GM21423 (cell line): ENCODE data around the gene SCUBE1.

Source experiments
- ATAC-seq: cut with Tn5 transposase; IDR thresholded peaks from one replicate; pipeline ENCODE4 v1.9.1; 2021; ENCODE audit warnings: mild to moderate bottlenecking, moderate library complexity; ENCODE audit not compliant: unreplicated experiment

The SCUBE1 gene

DNA sequence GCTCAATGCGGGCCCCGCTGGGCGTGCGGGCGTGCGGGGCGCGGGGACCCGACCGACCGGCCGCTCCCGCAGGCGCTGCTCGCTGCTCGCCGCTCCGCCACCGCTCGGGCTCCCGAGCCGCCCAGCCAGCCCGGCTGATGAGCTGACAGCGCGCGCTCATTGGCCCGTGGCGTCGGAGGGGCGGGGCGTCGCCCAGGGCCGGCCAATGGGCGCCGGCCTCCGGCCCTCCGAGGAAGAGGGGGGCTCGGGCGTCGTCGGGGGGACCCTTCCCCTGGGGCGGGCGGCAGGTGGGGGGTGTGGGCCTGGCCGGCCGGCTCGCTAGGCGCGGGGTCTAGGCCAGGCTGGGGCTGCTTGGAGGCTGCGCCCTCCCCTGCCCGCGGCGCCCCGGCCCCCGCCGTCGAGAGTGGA, at the start of gene SCUBE1:
SCUBE1 (minus strand) TSS at position 111 of the 408 bp plus-strand sequence. CDS start 111 bp downstream, outside the sequence.
- ATAC-seq = no peak

DNA sequence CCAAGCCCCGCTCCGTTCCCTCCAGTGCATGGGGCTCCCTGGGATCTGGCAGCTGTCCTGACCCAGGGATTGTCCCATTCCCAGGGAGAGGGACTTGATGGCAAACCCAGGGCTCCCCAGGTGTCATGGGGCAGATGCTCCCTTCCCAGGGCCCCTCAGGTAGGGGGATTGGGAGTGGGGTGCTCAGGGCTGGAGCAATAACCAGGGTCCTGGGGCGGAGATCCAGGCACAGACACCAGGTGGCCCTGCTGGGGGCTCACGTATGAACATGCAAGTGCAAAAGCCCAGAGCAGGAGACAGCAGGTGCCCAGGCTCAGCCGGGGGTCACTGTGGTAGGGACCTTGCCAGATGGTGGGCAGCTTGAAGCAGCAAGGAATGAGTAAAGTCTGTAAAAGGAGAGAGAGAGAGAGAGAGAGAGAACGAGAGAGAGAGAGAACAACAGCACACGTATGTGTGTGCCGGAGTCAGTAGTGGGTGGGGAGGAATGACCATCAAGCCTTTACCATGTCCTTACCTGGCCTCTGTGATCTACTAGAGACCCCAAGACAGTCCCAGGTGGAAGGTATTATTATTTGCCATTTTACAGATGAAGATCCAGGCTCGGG, 49.3 kb upstream of the SCUBE1 start:
- no peak for ATAC-seq

DNA sequence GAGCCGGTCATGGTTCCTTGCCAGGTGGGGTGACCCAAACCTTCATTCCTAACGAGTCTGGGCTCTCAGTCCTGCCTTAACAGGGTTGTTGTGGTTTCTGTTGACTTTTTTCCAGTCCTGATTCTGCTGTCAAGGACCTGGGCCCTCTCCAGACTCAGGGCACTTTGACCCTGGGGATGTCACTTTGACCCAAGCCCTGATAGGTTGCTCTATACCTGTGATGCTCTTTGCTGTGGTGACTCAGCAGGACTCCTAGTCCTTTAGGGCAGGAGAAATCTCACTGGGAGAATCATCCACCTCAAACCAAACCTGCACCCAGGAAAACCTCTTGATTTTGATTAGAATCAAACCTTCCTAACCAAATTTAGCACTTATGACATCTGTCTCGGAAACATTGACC, 48.1 kb upstream of the SCUBE1 start:
- no peak for ATAC-seq

DNA sequence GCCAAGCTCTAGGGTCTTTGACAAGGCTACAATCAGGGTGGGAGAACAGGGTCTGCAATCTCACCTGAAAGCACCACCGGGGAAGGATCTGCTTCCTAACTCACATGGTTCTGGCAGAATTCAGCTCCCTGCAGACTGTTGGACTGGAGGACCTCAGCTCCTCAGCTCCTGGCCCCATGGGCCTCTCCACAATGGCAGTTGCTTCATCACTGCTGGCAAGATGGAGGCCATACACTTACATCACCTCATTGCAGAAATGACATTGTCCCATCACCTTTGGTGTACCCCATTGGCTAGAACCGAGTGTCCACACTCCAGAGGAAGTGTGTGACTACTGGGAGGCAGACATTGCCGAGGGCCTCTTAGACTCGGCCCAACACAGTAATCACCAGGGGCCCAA, 47.7 kb upstream of the SCUBE1 start:
- no peak for ATAC-seq

DNA sequence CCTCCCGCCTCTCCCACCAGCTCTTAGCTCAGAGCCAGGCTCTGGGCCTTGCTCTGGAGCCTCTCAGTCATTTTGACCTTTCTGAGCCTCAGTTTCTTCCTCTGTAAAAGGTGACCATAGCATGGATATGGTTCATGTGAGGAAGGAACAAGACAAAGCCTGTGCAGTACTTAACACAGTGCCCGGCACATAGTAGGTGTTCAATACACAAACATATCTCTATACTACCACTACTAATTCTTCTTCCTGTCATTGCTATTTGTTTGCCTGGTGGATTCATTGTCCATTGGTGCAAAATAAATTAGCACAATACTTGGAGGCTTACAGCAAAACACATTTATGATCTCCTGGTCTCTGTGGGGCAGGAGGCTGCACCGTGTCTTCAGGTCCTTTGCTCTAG, 47.0 kb upstream of the SCUBE1 start:
- ATAC-seq = no peak

DNA sequence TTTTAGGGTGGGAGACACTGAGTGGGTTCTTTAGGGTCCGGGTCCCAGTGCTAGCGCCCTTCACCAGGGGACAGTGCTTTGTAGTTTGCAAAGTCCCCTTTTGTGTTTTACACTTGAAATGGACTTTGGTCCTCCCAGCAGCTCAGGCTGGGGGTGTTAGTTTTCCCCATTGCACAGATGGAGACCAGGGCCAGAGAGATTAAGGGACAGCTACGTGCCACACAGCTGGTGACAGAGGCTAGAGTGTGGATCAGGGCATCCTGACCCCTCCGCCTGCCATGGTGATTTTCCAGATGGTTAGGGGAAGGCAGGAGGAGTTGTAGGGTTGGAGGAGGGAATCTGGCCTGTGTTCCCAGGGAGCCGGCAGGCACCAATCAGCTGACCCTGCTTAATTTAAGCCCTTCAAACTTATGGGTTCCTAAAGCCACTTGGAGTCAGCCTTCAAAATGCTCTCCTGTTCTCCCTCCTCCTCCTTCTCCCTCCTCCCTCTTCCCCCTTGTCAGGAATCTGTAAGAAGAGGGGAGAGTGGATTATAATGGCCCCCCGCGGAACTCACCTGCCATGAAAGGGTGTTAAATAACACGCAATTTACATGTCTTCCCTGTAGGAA, 46.2 kb upstream of the SCUBE1 start:
- ATAC-seq = no peak

DNA sequence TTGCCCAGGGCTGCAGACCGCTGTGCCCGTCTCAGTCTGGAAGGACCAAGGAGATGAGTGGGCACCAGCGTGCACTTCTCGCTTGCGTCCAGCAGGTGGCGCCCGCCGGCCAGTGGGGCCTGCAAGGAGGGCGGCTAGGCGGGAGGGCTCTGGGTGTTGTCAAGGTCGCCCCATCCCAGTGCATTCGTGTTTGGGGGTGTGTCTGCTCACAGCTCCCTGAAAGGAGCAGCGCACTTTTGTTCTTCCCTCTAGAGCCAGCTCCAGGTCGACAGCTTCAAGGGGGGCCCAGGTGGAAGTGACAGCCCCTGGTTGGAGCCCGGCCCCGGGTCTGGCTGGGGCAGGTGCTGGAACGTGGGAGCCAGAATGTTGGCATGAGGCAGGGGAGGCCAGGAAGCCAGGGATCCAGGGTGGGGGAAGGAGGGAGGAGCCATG, 45.3 kb upstream of the SCUBE1 start:
- ATAC-seq = no peak

DNA sequence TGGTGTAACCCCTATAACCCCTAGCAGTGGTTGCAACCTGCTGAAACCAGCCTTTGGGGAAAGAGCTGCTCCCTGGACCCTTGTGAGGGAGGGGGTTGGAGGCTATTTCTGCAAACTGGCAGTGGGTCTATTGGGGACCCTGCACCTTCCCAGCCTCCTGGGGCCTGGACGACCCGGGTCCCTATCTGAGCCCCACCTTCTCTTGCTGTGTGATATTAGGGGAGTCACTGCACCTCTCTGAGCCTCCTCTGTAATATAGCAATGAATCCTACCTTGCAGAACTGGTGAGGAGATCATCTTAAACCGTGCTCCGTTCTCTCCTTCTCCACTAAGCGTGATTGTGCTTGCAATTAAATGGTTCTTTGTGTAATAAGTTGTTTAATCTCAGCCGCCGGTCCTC, 44.6 kb upstream of the SCUBE1 start:
- no peak for ATAC-seq

DNA sequence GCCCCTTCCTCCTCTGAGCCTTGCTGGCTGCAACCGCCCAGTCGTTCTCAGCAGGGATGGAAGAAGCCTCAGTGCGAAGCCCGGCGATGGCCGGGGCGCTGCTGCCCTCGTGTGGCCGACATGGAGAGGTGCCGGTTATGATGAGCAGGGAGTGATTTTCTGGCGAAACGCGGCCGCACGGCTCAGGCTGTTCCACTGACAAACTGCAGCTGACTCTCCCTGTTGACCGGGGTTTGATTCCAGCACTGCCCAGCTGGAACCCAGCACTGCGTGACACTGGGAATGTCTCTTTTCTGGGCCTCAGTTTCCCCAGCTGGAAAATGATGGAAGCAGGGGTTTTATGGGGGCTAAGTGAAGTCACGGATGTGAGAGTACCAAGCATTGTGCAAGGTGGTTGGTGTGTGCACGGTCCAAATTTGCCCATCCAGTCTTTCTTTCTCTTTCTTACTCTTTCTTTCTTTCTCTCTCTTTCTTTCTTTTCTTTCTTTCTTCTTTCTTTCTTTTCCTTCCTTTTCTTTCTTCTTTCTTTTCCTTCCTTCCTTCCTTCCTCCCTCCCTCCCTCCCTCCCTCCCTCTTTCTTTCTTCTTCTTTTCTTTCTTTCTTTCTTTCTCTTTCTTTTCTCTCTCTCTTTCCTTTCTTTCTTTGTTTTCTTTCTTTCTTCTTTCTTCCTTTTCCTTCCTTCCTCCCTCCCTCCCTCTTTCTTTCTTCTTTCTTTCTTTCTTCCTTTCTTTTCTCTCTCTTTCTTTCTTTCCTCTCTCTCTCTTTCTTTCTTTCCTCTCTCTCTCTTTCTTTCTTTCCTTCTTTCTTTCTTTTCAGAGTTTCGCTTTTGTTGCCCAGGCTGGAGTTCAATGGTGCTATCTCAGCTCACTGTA, 42.8 kb upstream of the SCUBE1 start:
- no peak for ATAC-seq

DNA sequence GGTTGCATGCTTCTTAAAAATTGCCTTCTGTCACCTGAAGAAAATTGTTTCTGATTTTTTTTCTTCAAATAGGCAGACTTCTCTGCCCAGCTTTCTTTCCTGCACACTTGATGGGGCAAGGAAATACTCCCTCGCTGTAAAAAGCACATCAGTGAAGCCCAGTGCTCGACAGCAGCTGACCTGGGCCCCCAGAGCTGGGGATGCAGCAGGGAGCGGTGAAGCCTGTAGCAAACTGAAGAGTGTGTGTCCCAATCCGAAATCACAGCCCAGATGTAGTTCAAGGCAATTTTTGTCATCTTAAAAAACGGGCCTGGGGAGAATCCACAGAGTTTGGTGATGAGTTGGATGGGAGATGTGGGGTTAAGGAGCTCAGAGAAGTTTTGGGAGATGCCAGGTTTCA, 41.7 kb upstream of the SCUBE1 start:
- no peak for ATAC-seq

DNA sequence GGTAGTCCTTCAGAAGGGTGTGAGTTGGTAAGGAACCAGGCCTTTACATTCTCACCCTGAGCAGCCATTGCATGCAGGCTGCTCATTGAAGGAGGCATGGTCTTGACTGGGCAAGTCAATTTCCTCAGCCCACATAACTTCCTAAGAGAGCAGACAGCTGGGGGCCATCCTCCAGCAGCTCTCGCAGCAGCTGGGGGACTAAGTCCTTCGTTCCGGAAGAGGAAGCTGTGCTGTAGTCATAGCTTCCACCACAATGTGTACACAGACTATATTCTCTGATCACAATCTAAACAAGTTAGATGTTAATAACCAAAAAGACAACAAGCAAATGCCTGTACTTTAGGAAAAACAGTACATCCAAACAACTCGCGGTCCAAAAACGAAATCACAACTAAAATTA, 38.5 kb upstream of the SCUBE1 start:
- no peak for ATAC-seq

DNA sequence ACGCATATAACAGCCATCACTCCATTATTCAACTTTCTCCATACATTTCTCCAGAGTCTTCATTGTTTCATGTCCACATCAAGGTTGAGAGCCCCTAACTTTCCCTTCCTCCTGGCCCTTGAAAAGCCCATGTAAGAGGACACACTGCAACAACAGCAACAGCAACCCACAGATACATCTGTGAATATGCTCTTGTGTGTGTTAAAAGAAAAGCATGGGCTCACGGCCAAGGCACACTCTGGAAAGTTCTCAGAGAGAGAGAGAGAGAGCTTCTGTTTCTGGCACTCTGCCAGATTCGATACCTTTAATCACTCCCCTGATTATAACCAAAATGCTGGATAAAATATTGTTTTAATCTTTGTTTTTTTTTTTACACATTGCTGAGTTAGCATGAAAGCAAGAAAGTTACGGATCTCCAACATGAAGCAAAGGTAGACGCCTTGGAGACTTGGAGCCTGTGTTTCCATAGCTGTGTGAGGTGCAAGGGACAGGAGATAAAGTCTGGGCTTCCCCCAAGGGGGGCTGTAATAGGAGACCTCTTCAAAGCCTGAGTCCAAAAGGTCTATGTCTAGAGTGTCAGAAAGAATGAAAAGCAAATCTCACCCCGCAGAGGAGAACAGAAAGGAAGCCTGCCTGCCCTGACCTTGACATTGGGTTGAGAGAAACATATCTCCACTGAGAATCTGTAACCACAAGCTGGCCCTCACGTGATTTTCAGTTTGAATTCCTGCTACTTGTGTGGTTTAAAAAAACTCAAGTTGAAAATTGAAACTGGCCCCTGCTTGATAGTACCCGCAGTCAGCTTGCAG, 34.9 kb upstream of the SCUBE1 start:
- ATAC-seq = peak; percentile 54

DNA sequence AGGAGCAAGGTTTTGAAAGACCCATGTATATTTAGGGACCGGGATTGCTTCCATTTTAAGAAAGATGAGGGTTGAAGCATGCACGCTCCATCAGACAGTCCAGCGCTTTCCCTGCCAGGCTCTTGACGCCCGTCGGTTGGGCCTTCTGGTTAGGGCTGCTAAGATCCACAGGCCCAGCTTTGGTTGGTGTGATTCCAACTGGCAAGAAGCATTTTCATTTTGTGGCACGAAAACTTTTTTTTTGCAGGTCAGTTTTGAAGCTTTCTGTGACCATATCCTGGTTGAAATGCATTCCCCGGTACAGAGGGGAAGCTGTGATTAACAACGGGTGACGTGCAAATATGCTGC, 34.4 kb upstream of the SCUBE1 start:
- ATAC-seq = no peak

DNA sequence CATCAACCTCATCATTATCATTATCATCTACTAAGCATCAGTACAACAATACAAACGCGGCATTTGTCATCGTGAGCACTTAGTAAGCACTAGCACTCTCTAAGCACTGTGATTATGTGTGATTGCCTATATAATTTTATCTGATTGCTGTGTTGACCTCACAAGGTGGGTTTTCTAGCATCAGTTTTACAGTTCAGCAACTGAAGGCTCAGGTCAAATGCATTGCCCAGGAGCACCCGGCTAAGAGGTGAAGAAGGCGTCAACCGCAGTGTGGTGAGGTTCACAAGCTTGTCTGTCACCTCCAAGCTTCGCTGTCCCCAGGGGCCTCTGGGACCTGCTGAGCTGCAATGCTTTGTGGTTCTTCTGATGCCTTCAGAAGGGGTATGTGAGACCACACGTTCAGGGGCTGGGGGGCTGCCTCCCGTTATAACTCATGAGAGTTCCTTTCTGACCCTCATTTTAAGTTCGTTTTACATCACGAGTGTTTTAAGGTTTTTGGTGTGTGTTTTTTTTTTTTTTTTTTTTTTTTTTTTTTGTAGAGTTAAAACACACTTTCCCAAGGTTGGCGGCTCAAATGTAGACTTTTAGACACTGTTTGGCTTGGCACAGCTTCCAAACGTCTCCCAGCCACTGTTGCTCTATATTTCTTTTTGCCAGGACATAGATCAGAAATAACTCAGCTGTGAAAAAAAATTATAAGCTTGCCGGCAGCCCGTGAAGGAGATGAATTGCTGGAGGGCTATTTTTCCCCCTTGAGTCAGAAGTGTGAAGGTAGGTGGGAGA, 33.8 kb upstream of the SCUBE1 start:
- peak; percentile 63 for ATAC-seq

DNA sequence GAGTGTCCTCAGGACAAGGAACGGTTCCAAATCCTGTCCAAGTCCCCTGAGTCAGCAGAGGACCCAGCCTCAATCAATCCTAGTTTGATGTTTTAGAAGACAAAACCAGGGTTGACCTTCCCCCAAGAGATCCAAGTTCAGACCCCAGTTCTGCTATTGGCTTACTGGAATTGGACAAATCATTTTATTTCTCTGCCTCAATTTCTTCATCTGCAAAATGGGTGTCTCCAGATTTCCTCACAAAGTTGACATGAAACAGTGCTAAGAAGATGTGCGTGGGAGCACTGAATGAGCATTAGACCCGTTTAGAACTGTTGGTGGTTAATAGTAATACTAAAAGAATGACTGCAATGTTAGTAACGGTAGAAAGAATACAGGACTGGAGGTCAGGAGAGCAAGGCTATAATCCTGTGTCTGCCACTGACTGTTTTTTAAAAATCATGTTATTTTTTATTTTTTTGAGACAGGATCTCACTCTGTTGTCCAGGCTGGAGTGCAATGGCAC, 32.8 kb upstream of the SCUBE1 start:
- no peak for ATAC-seq

DNA sequence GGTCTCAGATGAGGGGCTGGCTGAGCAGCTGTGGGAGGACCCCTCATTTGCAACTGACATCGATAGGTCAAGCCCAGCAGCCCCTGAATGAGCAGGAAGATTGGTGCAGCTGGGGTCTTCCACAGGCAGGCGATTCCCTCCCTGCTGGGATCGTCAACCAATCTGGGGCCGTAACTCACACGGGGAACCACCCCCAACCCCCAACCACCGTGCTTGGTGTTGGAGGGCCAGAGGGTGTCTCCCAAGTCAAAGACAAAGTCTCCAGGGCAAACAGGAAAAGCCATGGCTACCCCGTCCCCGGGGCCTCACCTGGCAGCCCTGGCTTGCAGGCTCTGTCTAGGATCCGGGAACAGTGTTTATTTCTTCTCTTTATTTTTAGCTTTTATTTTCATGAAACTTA, 26.9 kb upstream of the SCUBE1 start:
- ATAC-seq = no peak

DNA sequence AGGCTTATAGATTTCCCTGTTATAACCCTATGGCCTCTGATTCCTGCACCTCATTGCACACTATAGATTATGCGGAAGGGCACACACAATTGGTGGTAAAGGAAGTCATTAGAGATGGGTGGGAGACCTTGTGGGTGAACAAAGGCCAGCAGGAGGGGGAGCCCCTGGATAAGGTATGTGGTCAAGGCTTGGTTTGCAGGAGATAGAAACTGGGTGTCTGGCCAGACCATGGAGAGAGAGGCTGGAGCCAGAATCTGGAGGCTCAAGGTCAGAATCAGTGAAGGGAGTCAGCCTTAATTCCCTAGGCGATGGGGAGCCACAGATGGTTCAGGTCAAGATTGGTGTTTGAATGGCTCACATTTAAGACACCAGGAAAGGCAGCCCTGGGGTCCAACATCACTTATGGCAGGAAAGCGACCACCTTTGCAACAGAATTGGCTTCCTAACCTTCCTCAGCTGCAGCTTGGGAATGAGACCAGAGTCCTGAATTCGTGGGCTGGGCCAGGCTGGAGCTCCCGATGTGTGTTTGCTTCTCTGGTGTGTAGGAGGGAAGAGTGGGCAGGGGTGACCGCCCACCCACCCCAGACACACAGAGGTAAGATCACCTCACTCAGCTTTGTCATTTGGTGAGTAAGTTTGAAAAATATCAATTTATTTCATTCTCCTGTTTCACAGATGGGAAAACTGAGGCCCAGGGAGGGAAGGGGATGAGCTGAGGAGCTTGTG, 22.7 kb upstream of the SCUBE1 start:
- ATAC-seq = no peak

DNA sequence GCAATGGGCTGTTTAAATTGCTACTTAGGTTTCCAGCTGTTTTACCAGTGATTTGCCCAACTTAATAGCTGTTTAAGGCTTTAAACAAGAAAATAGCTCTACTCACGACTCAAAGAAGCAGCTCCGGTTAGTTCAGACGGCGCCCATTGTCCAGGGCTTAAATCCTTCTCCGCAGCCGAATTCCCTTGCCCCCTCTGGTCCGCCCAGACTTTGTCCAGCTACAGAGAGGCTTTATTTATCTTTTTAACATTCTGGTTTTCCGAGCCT, 20.9 kb upstream of the SCUBE1 start:
- no peak for ATAC-seq

DNA sequence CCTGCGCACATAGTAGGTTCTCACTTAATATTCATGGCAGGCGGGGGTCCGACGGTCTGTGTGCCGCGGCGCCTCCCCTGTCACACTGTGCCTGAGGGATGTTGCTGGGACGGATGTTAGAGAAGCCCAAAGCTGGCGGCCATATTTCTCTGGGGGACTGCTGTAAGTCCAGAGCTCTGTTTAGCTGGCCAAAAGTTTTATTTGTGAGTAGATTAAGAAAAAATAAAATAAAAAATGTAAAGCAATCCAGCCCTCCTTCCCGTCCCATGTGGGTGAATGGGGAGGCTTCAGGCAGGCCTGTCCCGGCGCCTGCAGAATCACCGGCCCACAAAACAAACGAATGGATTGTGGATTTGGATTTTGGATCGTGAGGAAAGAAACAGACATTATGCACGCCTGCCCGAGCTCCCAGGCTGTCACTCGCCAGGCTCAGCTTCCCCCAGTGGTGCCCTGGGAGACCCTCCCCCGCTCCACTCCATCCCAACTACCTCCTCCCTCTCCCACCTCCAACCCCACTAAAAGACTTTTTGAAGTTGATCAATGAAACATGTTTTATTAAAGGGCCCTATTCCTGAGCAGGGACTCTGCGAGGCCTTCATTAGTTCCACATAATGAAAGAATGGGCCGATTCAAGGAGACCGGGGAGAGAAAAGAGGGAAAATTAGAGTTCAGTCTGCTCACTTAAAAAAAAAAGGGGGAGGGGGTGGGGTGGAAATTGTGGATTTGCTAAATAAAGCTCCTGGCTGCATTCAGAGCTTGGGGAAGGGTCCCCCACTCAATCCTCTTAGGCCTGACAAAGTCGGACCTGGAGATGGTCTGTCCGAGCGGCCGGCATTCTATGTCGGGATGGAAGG, 20.4 kb upstream of the SCUBE1 start:
- ATAC-seq = no peak
